Omental fat pad (tissue), 4 donors: ENCODE results near the gene ARAP1. TPM values are rescaled to one million over a fixed set of nuclear protein-coding genes. Genes with fewer than 3 reads are reported as not detected.

Source experiments
- ATAC-seq: fragments of 150-250 bp; one replicate; pipeline ENCODE4 v1.9.1; 2016; ENCODE audit warnings: mild to moderate bottlenecking, moderate library complexity; ENCODE audit not compliant: low FRiP score
- DNase-seq: peaks from one replicate; pipeline ENCODE4 v3.0.0-alpha.2; 2019; ENCODE audit warnings: low spot score
- CTCF ChIP-seq, 3 donors: fragments of 450-650 bp; IDR thresholded peaks; one replicate each; pipeline ENCODE4 v1.5.1; 2016 to 2017; ENCODE audit warnings: antibody characterized with exemption in 3 of 3, mild to moderate bottlenecking in 3 of 3, moderate library complexity in 2 of 3
- total RNA-seq, 4 donors: library from RNA; depleted of rRNA; stranded (reverse); fragments of >200 nt; gene quantifications; one replicate each; pipeline ENCODE4 v1.1.0, GENCODE V29; 2016

Gene ARAP1
- total RNA-seq, 4 donors from 2014 or later: 112 to 204 (median 123) TPM

- no peak for TF ChIP-seq CTCF (IDR thresholded peaks at IDR 0.05)
- ATAC-seq (no peak), DNase-seq (no peak)
Observed at GRCh38 chr11:72705442-72706365, 46.5 kb downstream of the ARAP1 start.

GRCh38 chr11:72704783-72705265 is 47.4 kb downstream of the ARAP1 start:
- DNase-seq: no peak
- TF ChIP-seq CTCF (IDR thresholded peaks at IDR 0.05): no peak
- no peak for ATAC-seq

GRCh38 chr11:72704028-72704782 is 48.0 kb downstream of the ARAP1 start:
- TF ChIP-seq CTCF (IDR thresholded peaks at IDR 0.05): no peak
- ATAC-seq (no peak), DNase-seq (no peak)

GRCh38 chr11:72703267-72704008 is 48.8 kb downstream of the ARAP1 start:
- no peak for DNase-seq
- no peak for TF ChIP-seq CTCF (IDR thresholded peaks at IDR 0.05)
- peak; percentile 60 for ATAC-seq

GRCh38 chr11:72702577-72703241 is 49.5 kb downstream of the ARAP1 start:
- ATAC-seq: no peak
- no peak for DNase-seq
- no peak for TF ChIP-seq CTCF (IDR thresholded peaks at IDR 0.05)

GRCh38 chr11:72702096-72702495 is 50.1 kb downstream of the ARAP1 start:
- DNase-seq: no peak
- no peak for TF ChIP-seq CTCF (IDR thresholded peaks at IDR 0.05)
- no peak for ATAC-seq
